IMR-90 (cell line): ENCODE data around the gene SREK1. TPM values are rescaled to one million over a fixed set of nuclear protein-coding genes. Genes with fewer than 3 reads are reported as not detected.

Experiments used
- ATAC-seq: fragments of 200-7000 bp; cut with Tn5 transposase; 2 replicates; pipeline ENCODE4 v1.9.1; 2020; ENCODE audit warnings: low read depth, mild to moderate bottlenecking, moderate library complexity
- BruUV-seq: library from RNA; stranded (reverse); fragments of 400-500 nt; replicated peaks from 2 replicates; lab custom pipeline; 2021; lab: Mats Ljungman, UMichigan
- CTCF ChIA-PET: fragments of 300-600 bp; formaldehyde crosslinking; extraction: SDS; loops from one replicate; lab custom pipeline; 2021; ENCODE audit warnings: antibody characterized with exemption; lab: Yijun Ruan, JAX
- POLR2A ChIA-PET: fragments of 300-600 bp; sonication (Branson Sonifier 250); formaldehyde crosslinking; loops from one replicate; lab custom pipeline; 2022; ENCODE audit warnings: antibody characterized with exemption; ENCODE audit not compliant: unreplicated experiment; lab: Charles Lee
- DNase-seq: peaks from one replicate; pipeline ENCODE4 v3.0.0; 2013
- H2AFZ ChIP-seq: replicated peaks from 2 replicates; pipeline ENCODE3; 2013; ENCODE audit warnings: low read length, mild to moderate bottlenecking; ENCODE audit not compliant: poor library complexity
- H2AK5ac ChIP-seq: 2 replicates; pipeline ENCODE4 v1.6.1; 2013; ENCODE audit warnings: low read depth, low read length, inconsistent platforms
- H2AK9ac ChIP-seq: replicated peaks from 2 replicates; pipeline ENCODE3; 2013; ENCODE audit warnings: mild to moderate bottlenecking, low read depth, low read length, moderate library complexity; ENCODE audit not compliant: poor library complexity
- H2BK120ac ChIP-seq: 2 replicates; pipeline ENCODE4 v1.6.1; 2013; ENCODE audit warnings: low read depth, low read length, inconsistent platforms
- H2BK15ac ChIP-seq: 3 replicates; pipeline ENCODE4 v1.6.1; 2013; ENCODE audit warnings: low read depth, low read length, inconsistent platforms
- H2BK20ac ChIP-seq: 2 replicates; pipeline ENCODE4 v1.6.1; 2013; ENCODE audit warnings: low read depth, mild to moderate bottlenecking, inconsistent platforms, low read length, moderate library complexity
- H2BK5ac ChIP-seq: 2 replicates; pipeline ENCODE4 v1.6.1; 2013; ENCODE audit warnings: mild to moderate bottlenecking, low read depth, low read length, inconsistent platforms; ENCODE audit not compliant: poor library complexity, severe bottlenecking
- H3K14ac ChIP-seq: replicated peaks from 2 replicates; pipeline ENCODE4 v1.6.1; 2013; ENCODE audit warnings: low read depth, low read length, inconsistent platforms
- H3K18ac ChIP-seq: 2 replicates; pipeline ENCODE4 v1.6.1; 2013; ENCODE audit warnings: low read depth, low read length, control low read depth
- H3K23ac ChIP-seq: 2 replicates; pipeline ENCODE4 v1.6.1; 2013; ENCODE audit warnings: low read depth, low read length, inconsistent platforms
- H3K27ac ChIP-seq: 2 replicates; pipeline ENCODE4 v1.5.1; 2013; ENCODE audit warnings: mild to moderate bottlenecking, control low read depth, low read length; ENCODE audit not compliant: insufficient read depth
- H3K27me3 ChIP-seq: 2 replicates; pipeline ENCODE4 v1.6.1; 2013; ENCODE audit warnings: low read length; ENCODE audit not compliant: control insufficient read depth, insufficient read depth
- H3K36me3 ChIP-seq: 2 replicates; pipeline ENCODE4 v1.6.1; 2013; ENCODE audit warnings: low read length, mixed read lengths; ENCODE audit not compliant: control insufficient read depth, insufficient read depth
- H3K4ac ChIP-seq: 2 replicates; pipeline ENCODE4 v1.6.1; 2013; ENCODE audit warnings: low read depth, low read length, inconsistent platforms
- H3K4me1 ChIP-seq: 2 replicates; pipeline ENCODE4 v1.6.1; 2013; ENCODE audit warnings: low read length, mixed read lengths; ENCODE audit not compliant: control insufficient read depth, insufficient read depth
- H3K4me2 ChIP-seq: 2 replicates; pipeline ENCODE4 v1.6.1; 2013; ENCODE audit warnings: low read depth, mild to moderate bottlenecking, control low read depth, low read length, moderate library complexity
- H3K4me3 ChIP-seq: 2 replicates; pipeline ENCODE4 v1.5.1; 2013; ENCODE audit warnings: low read depth, mild to moderate bottlenecking, control low read depth, low read length, moderate library complexity; ENCODE audit not compliant: insufficient read depth
- H3K56ac ChIP-seq: 2 replicates; pipeline ENCODE4 v1.6.1; 2013; ENCODE audit warnings: low read length, inconsistent platforms; ENCODE audit not compliant: insufficient read depth; ENCODE audit errors: extremely low read depth
- H3K79me1 ChIP-seq, 2 experiments: 2 replicates each; pipeline ENCODE4 v1.6.1; 2013; ENCODE audit warnings: low read length in 2 of 2, inconsistent platforms in 1 of 2, low read depth in 1 of 2
- H3K9ac ChIP-seq: 2 replicates; pipeline ENCODE4 v1.6.1; 2013; ENCODE audit warnings: low read depth, low read length, control low read depth
- H3K9me1 ChIP-seq: 2 replicates; pipeline ENCODE4 v1.6.1; 2013; ENCODE audit warnings: low read length, inconsistent platforms; ENCODE audit not compliant: insufficient read depth
- H3K9me3 ChIP-seq: 2 replicates; pipeline ENCODE4 v1.6.1; 2013; ENCODE audit warnings: low read length; ENCODE audit not compliant: control insufficient read depth, insufficient read depth
- H4K20me1 ChIP-seq: 2 replicates; pipeline ENCODE4 v1.6.1; 2013; ENCODE audit warnings: low read length, inconsistent platforms; ENCODE audit not compliant: insufficient read depth
- H4K5ac ChIP-seq: 2 replicates; pipeline ENCODE4 v1.6.1; 2013; ENCODE audit warnings: mild to moderate bottlenecking, low read depth, low read length, control low read depth
- H4K8ac ChIP-seq, 2 experiments: 2 replicates each; pipeline ENCODE4 v1.6.1; 2013; ENCODE audit warnings: low read depth in 2 of 2, low read length in 2 of 2, control low read depth in 1 of 2, inconsistent platforms in 1 of 2
- H4K91ac ChIP-seq: 2 replicates; pipeline ENCODE4 v1.6.1; 2013; ENCODE audit warnings: low read depth, low read length, inconsistent platforms; ENCODE audit not compliant: insufficient read depth
- MXI1 ChIP-seq: IDR thresholded peaks from 2 replicates; pipeline ENCODE4 v1.6.1; 2012; ENCODE audit warnings: low read depth, mild to moderate bottlenecking, low read length, moderate library complexity, borderline replicate concordance
- RAD21 ChIP-seq: IDR thresholded peaks from 2 replicates; pipeline ENCODE4 v1.6.1; 2012; ENCODE audit warnings: low read length, improper control_type of control experiment
- SMC3 ChIP-seq: fragments of 150-350 bp; IDR thresholded peaks from 2 replicates; pipeline ENCODE4 v1.6.1; 2016; ENCODE audit warnings: low read depth, mild to moderate bottlenecking, antibody characterized with exemption, low read length, moderate library complexity
- WGBS, 2 experiments: methylation state at CpG; one replicate each; pipeline versions ENCODE4 v1.1.5 to v1.1.7; 2013; ENCODE audit warnings: missing lambda C conversion rate in 2 of 2; ENCODE audit not compliant: insufficient read length in 1 of 2; ENCODE audit errors: extremely low coverage in 2 of 2; 5-methylcytosine and 5-hydroxymethylcytosine counted together
- dilution Hi-C: fragments of 300-500 bp; cut with HindIII; formaldehyde crosslinking; loops from one replicate; pipeline ENCODE4 v1.14.3; 2018; ENCODE audit warnings: low sequenced_read_pairs; ENCODE audit not compliant: unreplicated experiment
- in situ Hi-C: fragments of 300-500 bp; cut with MboI; formaldehyde crosslinking; loops from 3 replicates; pipeline ENCODE4 v1.14.3; 2019; ENCODE audit warnings: low sequenced_read_pairs, inconsistent platforms, mixed read lengths
- intact Hi-C: fragments of 100-400 bp; cut with micrococcal nuclease; formaldehyde crosslinking; loops from 2 replicates; pipeline ENCODE4 v1.10.0; 2022
- polyA plus RNA-seq, 3 experiments: library from polyadenylated mRNA; depleted of rRNA; stranded (reverse); fragments of >200 nt; gene quantifications; 2 replicates each; pipeline ENCODE4 v1.2.3, GENCODE V29; 2012; ENCODE audit warnings: low replicate concordance in 1 of 3
- total RNA-seq: library from RNA; depleted of rRNA; stranded (reverse); fragments of >200 nt; gene quantifications from 2 replicates; pipeline ENCODE4 v1.2.3, GENCODE V29; 2012

Gene SREK1
- total and polyA plus RNA-seq, 2 of the 4 experiments (the other 2 are of a cell fraction), result 23.0 to 36.2 TPM

- no peak for DNase-seq
- no peaks in the 10 kb centered on the region for H3K36me3 ChIP-seq
- ChIA-PET POLR2A (no interaction called here), CTCF (no interaction called here)
- H2AFZ ChIP-seq, result no peak overlapping the region
- no peaks in the 10 kb centered on the region for H3K4me1 ChIP-seq
- H3K14ac ChIP-seq, result no peak overlapping the region
- no peak overlapping the region for H2BK20ac ChIP-seq
- H3K9ac ChIP-seq, result no peak overlapping the region
- no peak overlapping the region for H2BK120ac ChIP-seq
- H3K18ac ChIP-seq, result no peak overlapping the region
- H3K27me3 ChIP-seq, result no peaks in the 10 kb centered on the region
- no peaks in the 10 kb centered on the region for H3K79me1 ChIP-seq
- no peak overlapping the region for H3K23ac ChIP-seq
- no peak overlapping the region for H4K91ac ChIP-seq
- BruUV-seq, result no TSS peak
- no peak overlapping the region for H4K8ac ChIP-seq
- intact Hi-C loops (no loop called here), dilution Hi-C loops (no loop called here), in situ Hi-C loops (no loop called here)
- no peak overlapping the region for H3K4ac ChIP-seq
- no peak overlapping the region for H3K4me2 ChIP-seq
- no peak overlapping the region for H3K4me3 ChIP-seq
- H2AK9ac ChIP-seq, result no peak overlapping the region
- no peak for ATAC-seq
- H3K27ac ChIP-seq, result no peak overlapping the region
- H2BK5ac ChIP-seq, result no peak overlapping the region
- H3K9me1 ChIP-seq, result no peaks in the 10 kb centered on the region
- no peak overlapping the region for H3K56ac ChIP-seq
- 56% methylated on average over 1 of the region's 4 CpGs; no CpG with 5 or more reads in 1 of the 2 experiments for WGBS, 2 experiments
- no peak overlapping the region for H2AK5ac ChIP-seq
- H3K9me3 ChIP-seq, result no peaks in the 10 kb centered on the region
- no peaks in the 10 kb centered on the region for H4K20me1 ChIP-seq
- TF ChIP-seq SMC3 (no peak), MXI1 (no peak), RAD21 (no peak)
- no peak overlapping the region for H2BK15ac ChIP-seq
- H4K5ac ChIP-seq, result no peak overlapping the region
Observed at GRCh38 chr5:66197764-66198405, 53.8 kb downstream of the SREK1 start.
